ENCODE results near the gene MAPK8.

Gene MAPK8

GRCh38 chr10:48450741-48451466, 144.4 kb downstream of the MAPK8 start:
- H4K20me1 ChIP-seq (ENCODE audit: insufficient read depth), result no peaks in the 10 kb centered on the region
- H2AFZ ChIP-seq (ENCODE audit: low read depth), result no peak overlapping the region
- no peak overlapping the region for H3K4me3 ChIP-seq (IDR thresholded peaks at IDR 0.05; ENCODE audit: insufficient read depth, low read depth, low read length)
- H3K9ac ChIP-seq, result no peak overlapping the region
- H3K79me2 ChIP-seq (ENCODE audit: insufficient read depth, low read depth), result no peaks in the 10 kb centered on the region
- H3K4me1 ChIP-seq (ENCODE audit: low read depth, poor library complexity, severe bottlenecking), result no peaks in the 10 kb centered on the region
- no peaks in the 10 kb centered on the region for H3K27me3 ChIP-seq (ENCODE audit: insufficient read depth, low read depth)
- no peak overlapping the region for H3K4me2 ChIP-seq
- no peaks in the 10 kb centered on the region for H3K36me3 ChIP-seq (ENCODE audit: insufficient read depth)
- no peak for TF ChIP-seq CTCF (conservative IDR thresholded peaks at IDR 0.05; ENCODE audit: low read depth, low read length)
- no peak overlapping the region for H3K27ac ChIP-seq

GRCh38 chr10:48451969-48452878, 145.7 kb downstream of the MAPK8 start:
- no peak for TF ChIP-seq CTCF (conservative IDR thresholded peaks at IDR 0.05; ENCODE audit: low read depth, low read length)
- Histone ChIP-seq H3K4me1 (ENCODE audit: low read depth, poor library complexity, severe bottlenecking) (no peaks in the 10 kb centered on the region), H3K4me2 (no peak overlapping the region), H3K79me2 (ENCODE audit: insufficient read depth, low read depth) (no peaks in the 10 kb centered on the region), H3K9ac (no peak overlapping the region), H3K4me3 (IDR thresholded peaks at IDR 0.05; ENCODE audit: insufficient read depth, low read depth, low read length) (no peak overlapping the region), H4K20me1 (ENCODE audit: insufficient read depth) (no peaks in the 10 kb centered on the region), H3K36me3 (ENCODE audit: insufficient read depth) (no peaks in the 10 kb centered on the region), H3K27me3 (ENCODE audit: insufficient read depth, low read depth) (no peaks in the 10 kb centered on the region), H3K27ac (no peak overlapping the region), H2AFZ (ENCODE audit: low read depth) (no peak overlapping the region)

- Histone ChIP-seq H3K27ac (no peak overlapping the region), H3K4me3 (IDR thresholded peaks at IDR 0.05; ENCODE audit: insufficient read depth, low read depth, low read length) (no peak overlapping the region), H3K79me2 (ENCODE audit: insufficient read depth, low read depth) (no peaks in the 10 kb centered on the region), H3K36me3 (ENCODE audit: insufficient read depth) (no peaks in the 10 kb centered on the region), H3K4me1 (ENCODE audit: low read depth, poor library complexity, severe bottlenecking) (no peaks in the 10 kb centered on the region), H2AFZ (ENCODE audit: low read depth) (no peak overlapping the region), H3K27me3 (ENCODE audit: insufficient read depth, low read depth) (no peaks in the 10 kb centered on the region), H3K4me2 (no peak overlapping the region), H3K9ac (no peak overlapping the region), H4K20me1 (ENCODE audit: insufficient read depth) (no peaks in the 10 kb centered on the region)
- TF ChIP-seq CTCF (conservative IDR thresholded peaks at IDR 0.05; ENCODE audit: low read depth, low read length), result no peak
Measured at GRCh38 chr10:48452879-48453412, 146.5 kb downstream of the MAPK8 start.

GRCh38 chr10:48453451-48454301, 147.2 kb downstream of the MAPK8 start:
- Histone ChIP-seq H3K4me2 (no peak overlapping the region), H3K36me3 (ENCODE audit: insufficient read depth) (no peaks in the 10 kb centered on the region), H2AFZ (ENCODE audit: low read depth) (no peak overlapping the region), H3K4me1 (ENCODE audit: low read depth, poor library complexity, severe bottlenecking) (no peaks in the 10 kb centered on the region), H3K79me2 (ENCODE audit: insufficient read depth, low read depth) (no peaks in the 10 kb centered on the region), H3K4me3 (IDR thresholded peaks at IDR 0.05; ENCODE audit: insufficient read depth, low read depth, low read length) (no peak overlapping the region), H4K20me1 (ENCODE audit: insufficient read depth) (no peaks in the 10 kb centered on the region), H3K9ac (no peak overlapping the region), H3K27ac (no peak overlapping the region), H3K27me3 (ENCODE audit: insufficient read depth, low read depth) (no peaks in the 10 kb centered on the region)
- TF ChIP-seq CTCF (conservative IDR thresholded peaks at IDR 0.05; ENCODE audit: low read depth, low read length), result no peak

All from KMS-11 (cell line).